Mucosa of stomach (tissue), 1 donor: Measurements from ENCODE around the gene CYP46A1.

Source experiments
- H3K27me3 ChIP-seq: one replicate; pipeline ENCODE4 v1.7.0; 2013; ENCODE audit warnings: mild to moderate bottlenecking, low read length; ENCODE audit not compliant: control insufficient read depth, insufficient read depth
- H3K36me3 ChIP-seq: one replicate; pipeline ENCODE4 v1.7.0; 2013; ENCODE audit warnings: low read length; ENCODE audit not compliant: control insufficient read depth, insufficient read depth
- H3K4me1 ChIP-seq: one replicate; pipeline ENCODE4 v1.7.0; 2013; ENCODE audit warnings: mild to moderate bottlenecking, low read length; ENCODE audit not compliant: control insufficient read depth, insufficient read depth
- H3K4me3 ChIP-seq: one replicate; pipeline ENCODE4 v1.7.0; 2013; ENCODE audit warnings: low read length
- H3K9ac ChIP-seq: one replicate; pipeline ENCODE4 v1.7.0; 2013; ENCODE audit warnings: mild to moderate bottlenecking, low read length, moderate library complexity
- H3K9me3 ChIP-seq: one replicate; pipeline ENCODE4 v1.7.0; 2013; ENCODE audit warnings: mild to moderate bottlenecking, low read length, moderate library complexity; ENCODE audit not compliant: control insufficient read depth
- donor health status: Pancreatic carcinoma.

The CYP46A1 gene

DNA sequence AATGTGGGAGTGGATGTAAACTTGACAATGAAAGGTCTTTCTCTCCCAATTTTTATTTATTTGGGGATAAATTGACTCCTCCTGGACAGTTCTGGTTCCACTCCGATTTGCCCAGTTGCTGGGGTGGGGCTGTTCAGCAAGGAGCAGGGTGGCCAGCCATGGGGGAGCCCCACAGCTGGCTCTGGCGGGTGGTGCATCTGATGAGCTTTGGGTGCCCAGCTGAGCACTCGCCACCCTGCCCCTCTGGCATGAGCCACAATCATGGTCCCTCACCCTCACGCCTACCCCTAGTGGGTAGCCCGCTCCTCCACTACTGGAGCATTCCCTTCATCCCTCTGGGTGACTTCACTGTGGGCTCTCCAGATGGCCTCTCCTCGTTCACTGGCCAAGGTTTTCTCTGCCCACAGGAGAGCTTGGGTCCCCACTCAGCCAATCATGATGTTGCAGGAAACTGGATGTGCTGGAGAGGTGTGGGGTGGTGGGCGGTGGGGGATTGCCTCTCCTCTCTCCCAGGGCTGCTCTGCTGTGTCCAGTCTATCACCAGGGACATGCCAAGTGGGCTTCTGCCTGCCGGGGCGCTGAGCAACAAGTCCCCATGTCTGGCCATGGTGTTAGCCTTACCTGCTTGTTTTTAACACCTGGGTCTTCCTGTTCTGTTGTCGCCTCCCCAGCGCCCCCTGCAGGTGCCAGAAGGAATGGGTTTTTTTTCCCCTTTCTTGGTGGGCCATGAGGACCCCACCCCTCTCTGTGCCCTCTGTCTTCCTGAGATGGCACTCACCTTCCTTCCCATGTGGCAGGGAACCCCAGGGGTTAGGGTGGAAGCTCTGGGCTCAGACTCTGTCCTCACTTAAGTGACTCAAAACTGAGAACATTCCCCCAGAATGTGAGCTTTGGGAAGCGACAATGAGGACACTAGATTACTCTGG lies 3.4 kb downstream of the CYP46A1 start:
- H3K27me3 ChIP-seq: peaks cover 29% of the 10 kb centered on the region

DNA sequence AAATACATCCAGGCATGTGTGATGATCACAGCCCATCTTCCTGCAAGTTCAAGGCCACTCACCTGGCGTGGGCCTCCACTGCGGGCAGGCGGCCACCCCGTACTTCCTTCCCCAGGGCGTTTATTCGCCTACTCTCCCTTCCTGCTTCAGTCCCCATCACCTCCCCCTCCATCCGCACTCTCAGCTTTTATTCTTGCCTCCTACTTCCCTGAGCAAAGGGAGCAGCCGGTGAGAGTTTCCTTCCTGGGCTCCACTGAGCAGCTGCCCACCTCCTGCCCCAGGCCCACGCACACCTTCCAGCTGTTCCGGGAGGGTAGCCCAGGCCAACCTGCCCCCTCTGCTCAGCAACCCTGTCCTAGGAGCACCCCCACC lies 4.1 kb downstream of the CYP46A1 start:
- H3K9me3 ChIP-seq: no peaks in the 10 kb centered on the region
- peaks cover 9% of the 10 kb centered on the region for H3K4me1 ChIP-seq
- no peak overlapping the region for H3K9ac ChIP-seq
- no peaks in the 10 kb centered on the region for H3K36me3 ChIP-seq
- no peak overlapping the region for H3K4me3 ChIP-seq
- peaks cover 26% of the 10 kb centered on the region for H3K27me3 ChIP-seq

More for the DNA sequence above, 3.4 kb downstream of the CYP46A1 start:
- Histone ChIP-seq H3K36me3 (no peaks in the 10 kb centered on the region), H3K9ac (no peak overlapping the region), H3K4me1 (peaks cover 15% of the 10 kb centered on the region), H3K4me3 (no peak overlapping the region), H3K9me3 (no peaks in the 10 kb centered on the region)

DNA sequence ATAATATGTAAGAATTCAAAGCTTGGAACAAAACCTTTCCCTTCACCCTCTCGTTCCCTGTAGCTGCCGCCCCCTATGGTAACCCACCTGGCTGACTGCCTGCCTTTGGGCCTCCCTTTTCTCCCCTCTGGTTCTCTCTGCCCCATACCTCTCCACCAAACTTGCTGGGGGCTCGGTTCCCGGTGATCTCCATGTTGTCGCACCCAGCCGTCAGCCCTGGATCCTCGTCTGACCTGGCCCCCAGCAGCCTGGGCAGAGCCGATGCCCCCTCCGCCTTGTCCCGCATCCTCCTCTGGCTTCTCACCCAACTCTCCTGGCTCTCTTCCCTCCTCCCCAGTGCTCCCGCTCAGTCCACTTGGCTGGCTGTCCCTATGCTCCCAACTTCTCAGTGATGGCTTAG lies 4.5 kb downstream of the CYP46A1 start:
- no peak overlapping the region for H3K9ac ChIP-seq
- no peak overlapping the region for H3K4me3 ChIP-seq
- H3K36me3 ChIP-seq: no peaks in the 10 kb centered on the region
- H3K9me3 ChIP-seq: no peaks in the 10 kb centered on the region
- peaks cover 5% of the 10 kb centered on the region for H3K4me1 ChIP-seq
- peaks cover 26% of the 10 kb centered on the region for H3K27me3 ChIP-seq

DNA sequence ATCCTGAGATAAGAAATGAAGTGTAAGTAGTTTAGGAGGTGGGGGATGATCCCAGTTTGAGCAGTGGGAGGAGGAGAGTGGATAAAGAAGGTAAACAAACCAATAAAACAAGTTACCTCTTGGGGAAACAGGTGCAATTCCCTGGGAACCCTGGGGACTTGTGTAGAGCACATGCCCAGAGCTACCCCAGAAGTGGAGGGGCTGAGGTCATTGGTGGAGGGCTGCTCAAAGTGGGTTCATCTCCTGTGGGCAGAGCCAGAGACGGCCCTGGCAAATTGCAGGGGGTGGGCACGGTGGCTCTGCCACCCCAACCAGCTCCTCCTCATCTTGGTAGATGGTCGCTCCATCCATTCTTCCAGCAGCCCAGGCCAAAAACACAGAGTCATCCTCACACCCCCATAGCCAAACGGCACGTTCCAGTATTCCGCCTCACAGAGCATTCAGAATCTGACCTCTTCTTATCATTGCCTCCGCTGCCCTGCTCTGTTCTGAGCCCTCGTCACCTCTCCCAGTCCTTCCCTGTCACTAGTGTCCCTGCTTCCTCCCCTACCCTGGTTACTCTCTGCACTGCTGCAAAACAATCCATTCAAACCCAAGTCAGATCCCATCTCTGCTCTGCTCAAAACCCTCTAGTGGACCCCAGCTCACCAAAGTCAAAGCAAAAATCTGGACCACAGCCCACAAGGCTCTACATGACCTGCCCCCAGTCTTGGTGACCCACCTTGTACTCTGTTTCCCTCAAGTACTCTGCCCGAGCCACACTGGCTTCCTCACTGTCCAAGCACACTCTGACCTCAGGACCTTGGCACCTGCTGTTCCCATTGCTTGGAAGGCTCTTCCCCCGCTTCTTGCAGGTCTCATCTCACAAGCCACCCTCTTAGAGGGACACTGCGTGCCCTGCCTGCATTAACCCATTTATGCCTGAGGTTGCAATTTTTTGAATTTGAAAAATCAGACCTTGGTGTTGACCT lies 5.5 kb downstream of the CYP46A1 start:
- H3K9me3 ChIP-seq: no peaks in the 10 kb centered on the region
- no peaks in the 10 kb centered on the region for H3K36me3 ChIP-seq
- H3K4me3 ChIP-seq: no peak overlapping the region
- peaks cover 23% of the 10 kb centered on the region for H3K27me3 ChIP-seq
- no peak overlapping the region for H3K9ac ChIP-seq
- H3K4me1 ChIP-seq: peaks cover 3% of the 10 kb centered on the region

DNA sequence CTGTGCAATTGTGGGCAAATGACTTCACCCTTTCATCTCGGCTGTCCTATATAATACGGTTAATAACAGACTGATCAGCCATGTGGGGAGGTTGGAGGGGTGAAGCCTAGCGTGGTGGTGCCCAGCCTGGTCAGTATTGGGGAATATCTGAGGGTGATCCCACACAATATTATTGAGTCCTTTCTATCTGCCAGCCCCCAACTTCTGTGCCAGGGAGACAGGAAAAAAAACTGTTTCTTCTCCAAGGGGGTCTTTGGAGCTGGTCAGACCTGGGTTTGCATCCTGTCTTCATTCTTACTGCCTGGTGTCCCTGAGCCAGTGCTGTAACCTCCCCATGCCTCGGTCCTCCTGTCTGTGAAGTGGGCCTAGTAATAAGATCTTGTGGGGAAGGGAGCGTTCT lies 6.5 kb downstream of the CYP46A1 start:
- Histone ChIP-seq H3K27me3 (peaks cover 17% of the 10 kb centered on the region), H3K36me3 (no peaks in the 10 kb centered on the region), H3K4me3 (no peak overlapping the region), H3K9ac (no peak overlapping the region), H3K4me1 (no peaks in the 10 kb centered on the region), H3K9me3 (no peaks in the 10 kb centered on the region)

DNA sequence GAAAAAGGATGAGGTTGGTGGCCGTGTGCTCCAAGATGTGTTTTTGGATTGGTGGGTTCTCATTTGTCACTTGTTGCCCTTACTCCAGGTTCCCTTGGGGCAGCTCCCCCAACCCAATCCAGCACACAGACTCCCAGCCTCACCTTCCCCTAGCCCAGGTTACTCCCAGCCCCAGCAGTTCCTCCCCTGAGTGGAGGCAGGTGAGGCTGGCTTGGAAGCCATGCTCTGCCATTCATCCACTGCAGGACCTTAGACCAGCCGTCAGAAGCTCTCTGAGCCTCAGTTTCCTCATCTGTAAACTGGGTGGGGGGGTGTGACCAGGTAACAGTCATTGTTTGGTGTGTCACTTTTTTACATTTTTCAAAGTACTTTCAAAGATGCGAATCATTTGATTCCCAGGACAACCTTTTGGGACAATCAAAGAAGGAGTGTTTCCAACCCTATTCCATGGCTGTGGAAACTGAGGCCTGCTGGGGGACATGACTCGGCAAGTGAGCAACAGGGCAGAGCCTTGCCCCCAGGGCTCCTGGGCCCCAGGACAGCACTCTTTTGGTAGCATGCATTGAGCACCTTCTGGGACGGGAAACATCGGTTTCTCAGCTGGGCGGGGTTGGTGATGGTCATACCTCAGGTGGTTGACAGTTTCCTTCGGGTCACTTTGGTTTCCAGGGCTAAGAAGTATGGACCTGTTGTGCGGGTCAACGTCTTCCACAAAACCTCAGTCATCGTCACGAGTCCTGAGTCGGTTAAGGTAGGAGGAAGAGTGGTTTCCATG lies 7.2 kb downstream of the CYP46A1 start:
- Histone ChIP-seq H3K4me3 (no peak overlapping the region), H3K9me3 (no peaks in the 10 kb centered on the region)

DNA sequence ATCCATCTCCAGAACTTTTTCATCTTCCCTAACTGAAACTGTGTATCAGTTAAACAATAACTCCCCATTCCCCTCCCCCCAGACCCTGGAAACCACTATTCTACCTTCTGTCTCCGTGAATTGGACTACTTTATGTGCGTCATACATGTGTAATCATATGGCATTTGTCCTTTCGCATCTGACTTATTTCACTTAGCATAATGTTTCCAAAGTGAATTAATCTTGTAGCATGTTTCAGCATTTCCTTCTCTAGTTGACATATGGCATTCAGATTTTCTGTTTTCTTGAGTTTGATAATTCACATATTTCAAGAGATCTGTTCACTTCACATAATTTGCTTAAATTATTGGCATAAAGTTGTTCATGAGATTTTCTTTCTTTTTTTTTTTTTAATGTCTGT lies 9.8 kb downstream of the CYP46A1 start:
- Histone ChIP-seq H3K36me3 (no peaks in the 10 kb centered on the region), H3K4me1 (no peaks in the 10 kb centered on the region), H3K9ac (no peak overlapping the region), H3K4me3 (no peak overlapping the region), H3K27me3 (peaks cover 4% of the 10 kb centered on the region), H3K9me3 (no peaks in the 10 kb centered on the region)

More for the DNA sequence above, 7.2 kb downstream of the CYP46A1 start:
- H3K4me1 ChIP-seq: no peaks in the 10 kb centered on the region
- H3K36me3 ChIP-seq: no peaks in the 10 kb centered on the region
- H3K27me3 ChIP-seq: peaks cover 16% of the 10 kb centered on the region
- no peak overlapping the region for H3K9ac ChIP-seq

DNA sequence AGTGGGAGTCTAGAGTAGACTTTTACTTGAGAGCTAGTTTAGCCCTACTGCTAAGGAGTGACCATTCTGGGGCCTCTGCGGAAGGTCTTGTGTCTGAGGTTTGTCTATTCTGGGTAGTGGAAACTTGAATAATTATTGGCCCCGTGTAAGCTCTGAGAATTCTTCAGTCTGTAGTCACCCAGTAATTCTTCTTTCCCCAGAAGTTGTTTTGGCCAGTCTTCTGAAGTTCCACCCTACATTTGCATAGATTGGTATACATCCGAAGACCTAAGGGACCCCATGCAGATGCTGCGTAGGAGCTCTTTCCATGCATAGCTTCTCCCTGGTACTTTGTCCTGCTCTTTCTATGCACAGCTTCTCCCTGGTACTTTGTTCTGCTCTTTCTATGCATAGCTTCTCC lies 12.8 kb downstream of the CYP46A1 start:
- H3K4me1 ChIP-seq: no peaks in the 10 kb centered on the region
- no peaks in the 10 kb centered on the region for H3K27me3 ChIP-seq
- no peaks in the 10 kb centered on the region for H3K9me3 ChIP-seq
- no peaks in the 10 kb centered on the region for H3K36me3 ChIP-seq
- H3K9ac ChIP-seq: no peak overlapping the region
- H3K4me3 ChIP-seq: no peak overlapping the region

DNA sequence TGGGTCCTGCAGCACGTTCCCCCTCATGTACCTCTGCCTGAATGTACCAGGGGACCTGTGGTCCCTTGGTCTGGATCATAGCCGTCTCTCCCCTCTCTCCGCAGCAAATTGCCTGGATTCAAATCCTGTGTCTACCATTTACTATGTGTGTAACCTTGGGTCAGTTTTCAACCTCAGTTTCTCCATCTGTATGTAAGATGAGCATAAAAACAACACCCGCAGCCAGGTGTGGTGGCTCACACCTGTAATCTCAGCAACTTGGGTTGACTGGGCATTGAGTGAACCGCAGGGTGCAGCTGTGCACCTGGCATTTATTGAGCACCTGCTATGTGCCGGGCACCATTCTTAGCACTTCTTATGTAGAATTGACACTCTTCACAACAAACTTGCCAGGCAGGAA lies 14.1 kb downstream of the CYP46A1 start:
- no peaks in the 10 kb centered on the region for H3K9me3 ChIP-seq
- H3K36me3 ChIP-seq: no peaks in the 10 kb centered on the region
- H3K27me3 ChIP-seq: no peaks in the 10 kb centered on the region
- no peaks in the 10 kb centered on the region for H3K4me1 ChIP-seq
- no peak overlapping the region for H3K4me3 ChIP-seq
- H3K9ac ChIP-seq: no peak overlapping the region

DNA sequence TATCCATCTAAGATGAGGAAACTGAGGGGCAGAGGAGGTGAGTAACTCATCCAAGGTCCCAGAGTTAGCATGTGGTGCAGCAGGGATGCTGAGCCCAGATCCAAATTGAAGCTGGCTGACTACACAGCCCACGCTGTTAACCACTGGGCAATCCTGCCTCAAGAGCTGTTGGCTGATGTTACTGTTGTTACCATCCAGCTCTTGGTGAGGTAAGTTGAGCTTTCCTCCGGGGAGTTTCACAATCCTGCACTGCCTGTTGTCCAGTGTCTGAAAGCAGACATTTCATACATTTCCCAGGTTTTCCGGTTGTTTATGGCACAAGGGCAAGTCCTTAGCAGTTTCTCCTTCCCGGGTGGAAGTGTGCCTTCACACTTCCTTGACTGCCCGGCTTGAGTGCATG lies 14.5 kb downstream of the CYP46A1 start:
- H3K9ac ChIP-seq: no peak overlapping the region
- H3K9me3 ChIP-seq: no peaks in the 10 kb centered on the region
- H3K4me3 ChIP-seq: no peak overlapping the region
- no peaks in the 10 kb centered on the region for H3K4me1 ChIP-seq
- H3K36me3 ChIP-seq: no peaks in the 10 kb centered on the region
- H3K27me3 ChIP-seq: no peaks in the 10 kb centered on the region

DNA sequence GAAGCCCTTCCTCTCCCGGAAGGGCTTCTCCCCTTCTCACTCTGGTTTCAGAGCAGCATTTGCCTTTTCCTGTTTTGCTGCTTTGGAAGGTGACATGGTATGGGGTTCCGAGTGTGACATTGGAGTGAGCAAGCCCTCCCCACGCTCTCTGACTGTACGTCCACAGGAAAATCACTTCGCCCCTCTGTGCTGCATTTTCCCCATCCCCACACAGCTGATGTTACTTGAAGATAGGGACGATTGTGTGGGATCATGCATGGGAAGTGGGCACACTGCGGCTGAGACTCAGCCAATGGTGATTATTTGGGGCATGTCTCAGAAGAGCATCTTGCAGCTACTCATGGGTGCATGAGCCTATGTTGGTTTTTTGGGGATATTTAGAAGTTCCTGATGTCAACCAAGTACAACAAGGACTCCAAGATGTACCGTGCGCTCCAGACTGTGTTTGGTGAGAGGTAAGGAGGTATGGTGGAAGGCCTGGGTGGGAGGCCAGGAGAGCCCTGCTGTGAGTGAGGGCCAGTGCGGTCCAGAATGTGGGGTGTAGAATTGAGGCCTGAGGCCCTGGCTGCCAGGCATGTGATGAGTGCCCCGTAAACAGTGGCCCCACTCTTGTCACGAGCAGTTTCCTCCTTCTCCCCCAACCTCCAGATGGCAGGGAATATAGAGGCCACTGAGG lies 15.1 kb downstream of the CYP46A1 start:
- no peak overlapping the region for H3K9ac ChIP-seq

More for the DNA sequence above, 15.1 kb downstream of the CYP46A1 start:
- Histone ChIP-seq H3K27me3 (no peaks in the 10 kb centered on the region), H3K4me1 (no peaks in the 10 kb centered on the region), H3K9me3 (no peaks in the 10 kb centered on the region), H3K4me3 (no peak overlapping the region), H3K36me3 (no peaks in the 10 kb centered on the region)
